HG03469 (cell line): Measurements from ENCODE around the gene MED17.

Experiments used
- ATAC-seq: cut with Tn5 transposase; IDR thresholded peaks from one replicate; pipeline ENCODE4 v1.9.1; 2021; ENCODE audit warnings: mild to moderate bottlenecking, moderate library complexity, moderate number of reproducible peaks; ENCODE audit not compliant: unreplicated experiment

The MED17 gene

DNA sequence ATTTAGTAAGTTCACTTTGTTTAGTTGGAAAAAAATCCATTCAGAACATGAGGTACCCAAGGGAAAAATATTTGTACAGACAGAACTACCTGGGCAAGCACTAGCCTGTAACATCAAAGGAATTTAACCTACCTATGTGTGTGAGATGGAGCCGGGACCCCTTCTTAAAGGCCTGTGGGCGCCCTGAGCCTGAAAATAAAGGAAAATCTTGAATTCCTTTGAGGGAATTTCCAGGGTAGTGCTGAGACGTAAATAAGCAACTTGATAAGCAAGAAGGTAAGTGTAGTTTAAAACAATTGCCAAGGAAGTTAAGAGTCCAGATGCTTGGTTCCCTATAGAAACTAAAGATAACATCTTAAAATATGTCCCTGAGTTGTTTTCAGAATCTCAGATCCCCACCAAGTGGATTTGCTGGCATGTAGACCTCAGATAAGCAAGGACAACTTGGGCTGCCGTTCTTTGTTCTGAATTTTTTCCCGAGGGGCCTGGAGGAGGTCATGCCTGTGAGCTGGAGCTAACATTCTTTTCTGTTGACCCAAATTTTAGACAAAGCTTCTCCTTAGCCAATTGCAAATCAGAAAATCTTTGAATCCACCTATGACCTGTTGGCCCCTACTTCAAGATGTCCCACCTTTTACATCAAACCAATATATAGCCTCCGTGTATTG is 31.0 kb downstream of the MED17 start:
- ATAC-seq = no peak

DNA sequence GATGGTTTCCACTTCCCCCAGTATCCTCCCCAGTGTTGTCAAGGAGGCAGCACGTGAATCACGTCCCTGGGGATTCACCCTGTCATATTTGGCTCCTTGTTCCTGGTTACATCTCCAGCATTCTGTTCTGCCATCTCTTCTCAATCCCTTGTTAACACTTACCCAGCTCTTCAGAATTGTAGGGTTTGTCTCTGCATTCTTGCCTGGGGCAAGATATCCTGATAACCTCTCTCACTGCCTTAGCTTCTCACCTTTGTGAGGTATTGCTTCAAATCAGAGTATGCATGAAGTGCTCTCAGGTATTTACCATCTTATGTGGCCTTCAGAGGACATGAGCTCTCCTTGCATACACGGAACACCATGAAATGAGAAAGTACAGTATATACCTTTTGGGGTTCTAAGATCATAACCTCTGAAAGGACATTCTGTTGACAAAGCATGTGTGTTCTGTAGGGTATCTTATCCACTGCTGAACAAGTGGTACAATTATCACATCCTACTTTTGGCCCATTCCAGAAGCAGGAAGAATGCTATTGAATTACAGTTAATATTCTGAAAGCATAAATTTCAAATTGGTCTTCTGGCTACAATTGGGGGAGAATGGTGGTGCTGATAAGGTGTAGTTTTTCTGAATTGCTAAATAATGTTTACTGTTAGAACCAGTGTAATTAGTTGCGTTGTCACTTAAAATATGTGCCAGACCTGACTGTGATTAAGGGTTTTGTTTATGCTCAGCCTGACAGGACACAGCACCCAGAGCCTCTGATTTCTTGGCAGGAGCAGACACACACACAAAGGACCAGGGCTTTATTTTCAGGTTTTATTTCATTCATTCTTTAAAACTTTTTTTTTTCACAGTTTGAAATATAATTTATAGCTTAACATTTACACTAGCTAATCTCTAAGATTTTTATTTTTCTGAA is 33.6 kb downstream of the MED17 start:
- no peak for ATAC-seq

DNA sequence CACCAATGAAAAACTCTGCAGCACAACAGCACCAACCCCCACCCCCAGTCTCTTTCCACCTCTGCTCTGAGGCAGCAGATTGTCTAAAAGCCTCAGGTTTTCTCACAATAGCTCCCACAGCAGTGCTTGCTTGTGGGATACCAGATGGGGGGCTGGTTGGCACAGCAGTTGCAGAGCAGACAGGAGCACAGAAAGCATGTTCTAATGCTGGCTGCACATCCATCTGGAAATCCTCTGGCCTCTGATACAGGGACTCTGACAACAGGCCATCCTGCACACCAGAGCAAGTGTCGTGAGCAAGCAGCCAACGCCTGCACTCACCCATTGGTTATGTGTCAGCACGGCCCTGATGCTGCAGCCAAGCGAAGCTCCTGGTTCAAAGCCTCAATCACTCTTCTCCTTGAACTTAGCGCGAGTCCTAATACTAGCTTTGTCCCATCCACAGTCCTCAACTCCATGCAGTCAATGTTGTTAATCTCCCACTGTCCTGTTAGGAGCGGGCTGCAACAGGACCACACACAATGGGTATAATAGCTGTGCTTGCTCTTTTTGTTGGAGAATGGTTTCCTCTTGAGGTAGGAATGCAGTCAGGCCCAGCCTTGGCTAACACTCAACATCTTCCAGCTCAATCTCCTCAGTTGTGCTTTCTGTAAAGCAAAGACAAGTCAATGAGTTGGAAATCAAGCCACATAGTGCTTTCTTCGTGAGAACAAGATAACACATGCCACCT is 36.0 kb downstream of the MED17 start:
- ATAC-seq = no peak

DNA sequence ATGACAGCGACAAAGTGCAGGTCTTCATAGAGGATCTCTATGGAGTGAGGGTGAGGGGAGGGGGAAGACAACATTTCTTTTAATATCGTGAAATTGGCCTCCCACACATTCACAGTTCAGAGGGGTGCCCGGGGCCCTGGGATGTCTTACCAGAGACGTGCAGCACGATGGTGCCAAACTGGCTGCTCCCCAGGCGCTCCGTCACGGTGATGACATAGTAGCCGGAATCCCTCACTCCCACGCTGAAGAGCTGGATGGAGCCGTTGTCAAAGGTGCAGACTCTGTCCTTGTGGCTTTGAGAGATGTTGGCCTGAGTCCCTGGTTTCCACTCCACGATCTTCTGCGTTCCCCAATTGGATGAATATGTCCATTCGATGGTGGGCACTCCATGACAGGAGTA is 36.8 kb downstream of the MED17 start:
- no peak for ATAC-seq

DNA sequence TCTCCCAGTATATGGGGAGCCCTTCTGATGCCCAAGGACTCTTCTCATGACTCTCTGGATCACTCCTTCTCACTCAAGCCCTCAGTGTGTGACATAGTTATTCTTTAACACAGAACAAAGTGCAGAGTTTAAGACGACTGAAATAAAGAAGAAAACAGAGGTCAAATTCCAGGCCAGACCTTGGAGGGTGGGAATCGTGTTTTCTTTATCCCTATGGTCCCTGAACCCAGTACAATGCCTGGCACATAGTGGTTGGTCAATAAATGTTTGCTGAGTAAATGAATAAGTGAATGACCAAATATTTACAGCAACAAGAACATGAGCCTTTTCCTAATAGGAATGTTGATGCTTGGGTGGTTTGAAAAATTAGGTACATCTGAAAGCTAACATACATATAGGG is 37.5 kb downstream of the MED17 start:
- ATAC-seq = no peak

DNA sequence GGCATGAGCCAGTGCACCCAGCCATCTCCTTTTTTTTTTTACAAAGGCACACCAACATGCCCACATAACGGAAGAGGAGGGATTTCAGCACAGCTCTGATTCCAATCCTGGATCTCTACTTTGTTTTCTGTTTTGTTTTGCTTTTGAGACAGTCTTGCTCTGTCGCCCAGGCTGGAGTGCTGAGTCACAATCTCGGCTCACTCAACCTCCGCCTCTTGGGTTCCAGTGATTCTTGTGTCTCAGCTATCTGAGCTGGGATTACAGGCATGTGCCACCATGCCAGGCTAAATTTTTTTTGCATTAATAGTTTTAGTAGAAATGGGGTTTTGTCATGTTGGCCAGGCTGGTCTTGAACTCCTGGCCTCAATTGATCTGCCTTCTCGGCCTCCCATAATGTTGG is 38.3 kb downstream of the MED17 start:
- ATAC-seq = no peak

DNA sequence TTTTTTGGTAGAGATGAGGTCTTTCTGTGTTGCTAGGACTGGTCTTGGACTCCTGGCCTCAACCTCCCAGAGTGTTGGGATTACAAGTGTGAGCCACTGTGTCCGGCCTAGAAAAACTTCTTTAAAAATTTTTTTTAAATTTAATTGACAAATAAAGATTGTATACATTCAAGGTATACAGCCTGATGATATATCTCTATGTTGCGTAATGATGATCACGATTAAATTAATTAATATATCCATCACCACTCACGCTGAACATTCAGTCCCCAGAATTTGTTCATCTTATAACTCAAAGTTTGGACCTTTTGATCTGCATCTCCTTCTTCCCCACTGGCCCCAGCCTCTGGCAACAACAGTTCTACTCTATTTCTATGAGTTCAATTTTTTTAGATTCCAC is 39.1 kb downstream of the MED17 start:
- ATAC-seq = no peak

DNA sequence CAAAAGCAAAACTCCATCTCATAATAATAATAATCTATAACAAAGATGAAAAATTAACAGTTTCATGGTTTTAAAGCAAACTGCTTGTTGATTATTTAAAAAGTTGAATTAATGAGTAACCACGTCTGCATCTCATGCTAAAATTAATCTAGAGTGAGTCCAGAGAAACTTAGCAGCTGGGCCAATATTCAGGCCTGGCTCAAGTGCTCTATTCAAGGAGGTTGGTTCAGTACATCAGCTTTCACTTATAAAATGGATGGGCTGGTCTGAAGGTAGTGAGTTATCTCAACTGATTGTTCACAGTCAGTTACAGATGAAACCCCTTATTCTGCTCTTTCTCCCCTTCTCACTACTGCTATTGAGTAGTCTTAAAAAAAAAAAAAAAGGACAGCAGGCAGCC is 43.3 kb downstream of the MED17 start:
- ATAC-seq = no peak

DNA sequence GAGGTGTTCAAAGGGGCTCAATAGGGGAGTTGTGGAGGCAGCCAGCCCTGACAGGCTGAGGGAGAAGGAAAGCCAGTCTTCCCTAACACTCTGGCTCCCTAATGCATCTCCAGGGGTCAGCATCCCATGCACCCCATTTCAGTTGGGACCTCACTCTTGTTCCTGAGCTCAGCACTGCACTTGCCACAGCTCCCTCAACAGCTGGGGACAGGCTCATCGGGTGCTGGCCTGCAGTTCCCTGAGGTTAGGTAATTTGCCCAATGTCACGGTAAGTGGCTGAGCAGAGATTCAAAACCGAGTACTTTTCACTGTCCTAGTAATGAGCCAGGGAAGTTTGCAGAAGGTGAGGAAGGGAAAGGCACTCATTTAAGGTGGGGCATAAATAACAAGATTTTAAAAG is 45.5 kb downstream of the MED17 start:
- ATAC-seq = no peak

DNA sequence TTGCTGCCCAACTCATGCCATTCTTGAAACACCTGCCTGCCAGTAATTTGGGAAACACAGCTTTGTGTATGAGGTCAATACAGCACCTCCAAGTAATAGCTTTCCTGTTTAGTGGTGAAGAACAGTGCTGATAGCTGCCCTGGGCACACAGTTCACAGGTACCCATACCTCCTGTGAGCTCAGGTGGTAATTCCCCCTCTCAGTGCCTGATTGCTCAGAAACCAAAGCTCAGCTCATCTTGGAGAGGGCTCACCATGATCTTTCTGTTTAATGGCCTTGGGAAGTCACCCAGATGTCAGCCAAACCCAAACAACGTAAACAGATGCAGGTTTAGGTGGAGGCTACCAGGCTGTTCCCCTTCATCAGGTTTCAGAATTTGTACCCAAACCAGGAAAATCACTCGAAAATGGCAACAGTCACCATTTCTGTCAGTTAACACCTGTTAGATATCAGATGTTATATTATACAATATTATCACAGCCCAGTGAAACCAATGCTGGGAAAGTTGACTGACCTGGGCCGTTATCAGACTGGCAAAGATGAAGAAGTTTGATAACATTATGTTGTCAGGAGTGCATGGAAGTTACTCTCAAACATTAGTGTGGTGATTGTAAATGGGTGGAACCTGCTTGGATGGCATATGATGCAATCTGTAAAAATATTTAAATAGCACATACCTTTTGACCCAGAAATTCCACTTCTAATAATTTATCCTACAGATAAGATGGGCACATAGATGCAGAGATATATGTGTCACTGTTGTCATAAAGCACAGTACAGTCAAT is 47.5 kb downstream of the MED17 start:
- ATAC-seq = no peak

DNA sequence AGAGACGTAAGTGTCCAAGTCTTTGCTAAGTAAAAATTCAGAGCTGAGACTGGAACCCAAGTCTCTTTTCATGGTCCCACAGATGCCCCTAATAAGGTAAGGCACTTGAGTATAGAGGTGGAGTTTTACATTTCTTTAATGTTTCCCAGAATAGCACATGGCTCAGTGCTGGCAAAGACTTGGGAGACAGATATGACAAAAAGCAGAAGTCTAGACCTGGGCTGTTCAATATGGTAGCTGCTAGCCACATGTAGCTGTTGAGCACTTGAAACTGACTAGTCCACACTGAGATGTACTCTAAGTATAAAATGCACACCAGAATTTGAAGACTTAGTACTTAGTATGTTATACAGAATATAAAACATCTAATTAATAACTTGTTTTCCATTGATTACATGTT is 48.7 kb downstream of the MED17 start:
- no peak for ATAC-seq

DNA sequence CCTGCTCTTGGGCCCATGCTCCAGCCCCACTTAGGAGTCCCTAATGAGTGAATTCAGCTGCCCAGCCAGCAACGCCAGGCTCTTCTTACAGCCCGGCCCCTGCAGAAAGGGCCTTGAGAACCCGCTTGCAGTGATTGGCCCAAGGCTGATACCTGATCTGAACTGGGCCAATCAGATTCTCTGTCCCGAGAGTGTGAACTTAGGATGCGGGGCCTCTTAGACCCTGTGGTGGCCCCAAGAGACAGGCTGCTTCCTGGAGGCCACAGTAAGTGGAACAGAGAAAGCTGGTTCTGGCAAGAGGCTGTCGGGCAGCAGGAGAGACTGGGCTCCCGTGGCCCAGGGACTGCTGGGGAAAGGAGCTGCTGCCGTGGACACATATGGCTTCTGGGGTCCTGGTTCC is 54.9 kb downstream of the MED17 start:
- no peak for ATAC-seq

DNA sequence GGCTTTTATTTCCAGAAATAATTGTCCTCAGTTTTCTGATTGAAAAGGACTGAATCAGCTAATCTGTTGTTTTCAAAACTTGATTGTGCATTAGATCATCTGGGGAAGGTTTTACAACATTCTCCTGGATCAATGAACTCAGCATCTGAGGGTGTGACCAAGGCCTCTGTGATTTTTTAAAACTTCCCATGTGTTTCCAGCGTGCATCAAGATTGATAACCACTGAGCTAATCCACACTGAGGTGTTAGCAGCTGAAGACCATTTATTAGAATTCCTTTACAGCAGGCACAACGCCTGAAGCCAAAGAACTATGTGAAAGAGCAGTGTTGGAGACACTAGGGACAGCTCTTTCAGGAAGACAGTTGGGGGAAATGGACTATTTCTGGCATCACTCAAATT is 56.1 kb downstream of the MED17 start:
- no peak for ATAC-seq

DNA sequence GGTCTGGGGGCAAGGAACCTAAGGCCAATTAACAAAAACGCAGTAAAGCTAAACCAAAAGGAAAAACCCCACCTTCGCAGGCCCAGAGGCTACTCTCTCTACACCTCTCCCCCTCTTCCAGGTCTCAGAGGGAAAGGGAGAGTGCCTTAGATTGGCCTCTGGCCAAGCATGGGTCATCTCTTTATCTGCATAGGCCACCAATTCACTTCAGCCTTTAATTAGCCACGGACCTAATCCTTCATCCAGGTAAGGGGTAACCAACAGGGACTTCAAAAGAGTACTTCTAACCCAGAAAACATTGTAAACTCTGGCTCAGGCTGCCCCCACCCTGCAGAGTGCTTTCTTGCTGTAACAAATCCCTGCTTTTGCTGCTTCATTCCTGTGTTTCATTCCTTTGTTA is 56.9 kb downstream of the MED17 start:
- ATAC-seq = no peak

DNA sequence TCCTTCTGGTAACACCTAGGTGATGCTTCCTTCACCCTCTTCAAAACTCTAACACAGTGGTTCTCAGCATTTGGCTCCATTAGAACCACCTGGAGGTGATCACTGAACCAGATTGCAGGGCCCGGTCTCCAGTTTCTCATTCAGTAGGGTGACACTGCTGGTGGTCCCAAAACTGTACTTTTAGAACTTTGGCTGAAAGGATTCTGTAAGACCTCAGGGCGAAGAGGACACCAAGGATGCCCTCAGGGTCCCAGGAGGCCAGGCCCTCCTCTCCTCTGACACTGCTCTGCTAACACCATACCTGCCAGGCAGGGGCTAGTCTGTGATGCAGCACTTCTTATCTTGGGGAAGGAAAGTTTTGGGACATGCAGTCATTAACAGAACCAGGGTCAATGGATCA is 57.4 kb downstream of the MED17 start:
- no peak for ATAC-seq

DNA sequence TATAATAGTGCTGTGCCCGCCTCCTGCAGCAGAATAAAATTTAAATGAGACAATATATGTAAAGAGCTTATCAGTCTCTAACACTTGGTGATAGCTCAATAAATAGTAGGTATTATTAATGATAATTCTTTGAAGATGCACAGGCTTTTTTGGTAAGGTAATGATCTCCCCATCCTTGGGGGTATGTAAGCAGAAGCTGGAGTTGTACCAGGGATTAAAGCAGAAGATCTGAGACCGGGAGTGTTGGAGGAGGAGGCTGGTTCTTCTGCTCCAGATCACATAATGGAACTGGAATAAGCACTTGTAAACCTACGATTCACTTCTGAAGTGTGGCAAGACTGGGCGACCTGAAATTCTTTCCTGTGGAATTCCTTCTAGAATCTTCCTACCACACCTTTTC is 58.0 kb downstream of the MED17 start:
- no peak for ATAC-seq

DNA sequence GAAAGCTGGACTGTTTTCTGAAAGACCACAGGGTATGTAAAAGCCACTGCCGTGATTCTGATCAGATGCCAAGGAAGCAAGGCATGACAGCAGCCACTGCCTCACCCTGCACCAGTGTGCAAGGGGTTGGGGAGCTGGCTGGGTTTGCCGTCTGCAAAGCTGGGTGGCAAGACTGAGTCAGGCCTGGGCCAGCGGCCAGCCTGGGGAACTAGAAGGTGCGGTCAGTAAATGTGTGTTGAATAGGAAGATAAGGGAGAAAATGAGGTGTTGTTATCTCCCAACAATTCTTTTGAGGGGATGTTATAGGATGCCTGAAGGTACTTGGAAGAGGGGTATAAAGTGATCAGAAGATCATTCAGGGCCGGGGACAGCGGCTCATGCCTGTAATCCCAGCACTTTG is 58.4 kb downstream of the MED17 start:
- no peak for ATAC-seq

DNA sequence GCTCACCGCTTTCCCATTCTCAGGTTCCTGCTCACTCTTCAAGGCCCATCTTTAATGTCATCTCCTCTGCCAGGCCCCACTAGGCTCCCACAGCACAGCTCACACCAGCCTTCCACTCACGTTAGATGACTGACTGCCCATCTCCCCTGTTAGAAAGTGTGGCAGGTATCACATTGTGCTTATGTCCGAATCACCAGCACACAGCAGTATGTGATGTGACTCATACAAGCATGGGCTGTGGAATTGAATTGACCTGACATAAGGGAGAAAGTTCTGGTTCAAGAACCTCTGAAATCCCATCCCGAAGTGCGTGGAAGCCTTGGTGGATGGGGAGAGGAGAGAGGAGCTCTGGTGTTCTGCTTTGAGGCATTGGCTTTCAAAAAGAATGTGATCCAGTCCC is 59.8 kb downstream of the MED17 start:
- ATAC-seq = no peak

DNA sequence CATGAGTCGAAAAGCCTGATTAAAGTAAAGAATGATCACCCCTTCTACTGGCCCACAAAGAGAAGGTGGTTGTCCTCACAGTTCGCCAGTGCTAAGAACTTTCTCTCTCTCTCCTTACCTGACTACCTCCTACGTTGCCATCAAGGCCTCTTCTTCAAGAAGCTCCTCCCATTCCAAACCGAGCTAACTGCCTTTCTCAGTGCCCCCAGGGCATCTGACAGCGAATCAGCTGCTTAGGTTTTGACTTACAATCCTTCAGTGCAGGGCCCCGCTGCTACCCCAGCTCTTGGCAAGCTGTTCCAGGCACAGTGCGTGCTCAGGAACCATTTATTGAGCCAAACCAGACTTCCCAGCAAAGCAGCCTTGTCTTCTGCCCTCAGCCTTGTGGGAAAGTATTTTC is 60.5 kb downstream of the MED17 start:
- no peak for ATAC-seq

DNA sequence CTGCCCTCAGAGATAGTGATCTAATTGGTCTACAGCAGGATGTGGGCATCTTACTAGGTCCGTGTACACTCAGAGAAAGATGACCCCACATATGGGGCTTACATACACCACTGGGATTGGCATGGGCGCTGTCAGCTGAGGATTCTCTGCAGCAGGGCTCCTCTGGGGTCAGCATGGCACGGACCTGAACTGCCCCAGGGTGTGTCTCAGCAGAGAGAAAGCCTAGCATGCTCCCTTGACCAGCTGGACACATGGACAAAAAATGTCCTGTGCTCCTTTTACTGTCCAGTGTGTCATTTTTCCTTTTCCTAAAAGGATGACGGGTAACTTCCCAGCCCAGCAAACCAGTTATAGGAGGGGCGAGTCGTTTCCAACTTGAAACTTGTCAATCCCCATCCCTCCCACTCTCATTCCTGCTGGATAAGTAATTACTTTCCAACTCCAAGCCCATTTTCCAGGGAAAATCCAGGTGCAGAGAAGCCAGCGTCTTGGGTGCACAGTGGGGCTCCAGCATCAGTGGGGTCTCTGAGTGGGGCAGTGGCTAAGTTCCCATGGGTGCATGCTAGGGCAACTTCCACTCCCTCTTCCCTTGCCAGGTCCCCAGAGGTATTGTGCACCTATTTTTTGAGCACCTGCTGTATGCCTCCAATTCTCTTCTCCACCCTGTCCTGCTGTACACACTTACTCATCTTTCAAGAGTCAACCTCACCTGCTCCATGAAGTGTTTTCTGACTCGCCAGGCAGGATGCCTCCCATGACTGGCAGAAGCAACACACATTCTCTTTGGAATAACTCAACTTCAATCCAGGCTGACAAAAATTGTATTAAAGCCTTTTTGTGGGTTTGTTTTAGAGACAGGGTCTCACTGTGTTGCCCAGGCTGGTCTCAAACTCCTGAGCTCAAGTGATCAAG is 61.4 kb downstream of the MED17 start:
- no peak for ATAC-seq
